Left forelimb (tissue), 1 donor: ENCODE measurements around the gene CPNE7.
"Not testable (repeated sequence)": the region's sequence is repeated elsewhere in the genome, so short reads cannot be mapped to it uniquely, and the experiment has no call there.

Experiments
- DNase-seq: peaks from one replicate; pipeline ENCODE4 v3.0.0-alpha.2; 2018; ENCODE audit warnings: low spot score

The CPNE7 gene

DNA sequence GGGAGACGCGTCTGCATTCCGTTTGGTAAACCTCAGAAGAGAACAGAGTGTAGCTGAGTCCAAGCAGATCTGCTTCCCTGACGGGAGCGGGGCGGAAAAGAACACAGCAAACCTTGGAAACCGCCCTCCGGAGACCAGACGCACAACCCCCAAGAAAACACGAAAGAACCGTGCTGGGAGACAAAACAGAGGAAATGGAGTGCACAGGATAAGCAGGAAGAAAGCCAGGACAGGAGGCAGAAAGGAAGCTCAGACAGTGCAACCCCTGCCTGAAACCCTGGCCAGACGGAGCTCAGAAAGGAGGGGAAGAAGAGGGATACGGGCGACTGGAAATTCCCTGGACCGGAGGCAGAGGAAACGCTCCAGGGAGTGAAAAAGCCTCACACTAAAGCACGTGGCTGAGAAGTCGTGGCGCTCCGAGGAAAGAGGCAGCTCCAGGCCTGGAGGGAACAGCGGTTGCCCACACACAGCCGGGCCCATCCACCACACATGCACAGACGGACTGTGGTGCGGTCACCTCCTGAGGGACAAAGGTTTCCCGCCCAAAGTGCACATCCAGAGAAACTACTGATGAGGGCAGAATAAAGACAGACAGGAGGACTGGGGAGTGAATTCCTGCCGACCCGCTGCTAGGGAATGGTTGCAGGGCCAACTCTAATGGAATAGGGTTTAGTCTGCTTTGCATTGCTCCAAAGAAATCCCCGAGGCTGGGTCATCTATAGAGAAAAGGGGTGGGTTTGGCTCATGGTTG is 48.1 kb downstream of the CPNE7 start:
- DNase-seq: no peak

DNA sequence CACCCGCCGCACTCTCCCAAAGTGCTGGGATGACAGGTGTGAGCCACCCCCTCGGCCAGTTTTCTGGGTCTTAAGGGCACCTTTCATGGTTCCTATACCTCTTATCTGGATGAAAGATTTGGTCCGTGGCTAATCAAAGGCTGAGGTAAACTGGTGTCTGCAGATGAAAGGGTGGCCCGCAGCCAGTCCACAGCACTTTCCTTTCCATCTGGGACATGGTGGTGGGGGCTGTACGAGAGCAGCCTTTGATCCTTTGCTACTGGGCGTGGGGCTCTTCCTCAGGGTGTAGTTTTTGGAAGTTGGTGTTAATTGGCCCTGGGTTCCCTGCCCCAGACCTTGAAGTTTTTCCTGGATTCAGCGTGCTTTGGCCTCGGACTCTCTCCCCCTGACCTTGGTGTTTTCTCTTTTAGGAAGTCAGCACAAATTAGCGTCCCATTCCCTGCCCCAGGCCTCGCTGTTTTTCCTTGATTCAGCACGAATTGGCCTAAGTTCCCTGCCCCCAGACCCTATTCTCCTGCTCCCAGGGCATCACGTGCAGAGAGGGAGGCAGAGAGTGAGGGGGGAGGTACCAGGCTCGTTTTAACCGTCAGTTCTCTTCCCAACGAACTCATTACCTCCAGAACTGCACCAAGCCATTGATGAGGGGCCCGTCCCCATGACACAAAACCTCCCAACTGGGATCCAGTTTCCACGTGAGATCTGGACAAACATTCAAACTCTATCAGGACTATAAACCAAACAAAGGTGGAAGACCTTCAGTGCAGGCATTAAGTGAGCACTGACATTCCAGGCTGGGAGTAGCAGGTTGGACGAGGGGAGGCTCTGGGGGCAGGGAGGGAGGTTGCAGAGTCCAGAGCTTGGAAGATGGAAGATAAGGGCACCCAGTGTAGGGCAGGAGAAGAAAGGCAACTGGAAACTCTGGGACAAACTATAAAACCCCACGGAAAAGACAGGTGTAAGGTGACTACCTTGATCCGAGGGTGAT is 49.5 kb downstream of the CPNE7 start:
- DNase-seq: no peak

DNA sequence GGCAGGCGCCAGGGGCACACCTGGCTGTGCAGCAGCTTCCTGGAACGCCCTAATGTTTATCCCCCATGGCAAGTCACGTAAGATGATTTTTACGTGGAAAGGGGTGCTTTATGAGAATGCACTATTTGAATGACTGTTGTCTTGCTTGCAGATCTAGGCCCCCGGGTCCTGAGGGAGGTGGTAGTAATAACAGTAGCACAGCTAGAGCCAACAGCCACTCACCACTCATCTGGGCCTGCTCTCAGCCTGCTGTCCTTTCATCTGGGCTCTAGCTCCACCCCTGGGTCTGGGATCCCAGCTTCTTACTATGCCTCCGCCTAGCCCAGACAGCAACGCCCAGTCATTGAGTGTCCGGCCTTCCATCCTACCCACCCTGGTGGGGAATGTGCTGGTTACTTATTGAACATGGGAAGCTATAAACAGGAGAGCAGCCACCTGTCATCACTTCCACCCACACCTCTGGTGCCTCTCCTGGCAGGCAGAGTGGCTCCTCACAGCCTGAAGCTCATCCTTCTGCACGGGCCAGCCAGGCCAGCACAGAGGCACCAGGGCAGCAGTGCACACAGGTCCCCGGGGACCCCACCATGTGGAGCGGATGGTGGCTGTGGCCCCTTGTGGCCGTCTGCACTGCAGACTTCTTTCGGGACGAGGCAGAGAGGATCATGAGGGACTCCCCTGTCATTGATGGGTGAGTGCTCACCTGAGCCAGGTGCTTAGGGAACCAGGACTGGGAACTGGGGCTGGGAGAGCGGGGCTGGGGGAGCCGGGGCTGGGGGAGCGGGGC is 54.5 kb downstream of the CPNE7 start:
- no peak for DNase-seq

DNA sequence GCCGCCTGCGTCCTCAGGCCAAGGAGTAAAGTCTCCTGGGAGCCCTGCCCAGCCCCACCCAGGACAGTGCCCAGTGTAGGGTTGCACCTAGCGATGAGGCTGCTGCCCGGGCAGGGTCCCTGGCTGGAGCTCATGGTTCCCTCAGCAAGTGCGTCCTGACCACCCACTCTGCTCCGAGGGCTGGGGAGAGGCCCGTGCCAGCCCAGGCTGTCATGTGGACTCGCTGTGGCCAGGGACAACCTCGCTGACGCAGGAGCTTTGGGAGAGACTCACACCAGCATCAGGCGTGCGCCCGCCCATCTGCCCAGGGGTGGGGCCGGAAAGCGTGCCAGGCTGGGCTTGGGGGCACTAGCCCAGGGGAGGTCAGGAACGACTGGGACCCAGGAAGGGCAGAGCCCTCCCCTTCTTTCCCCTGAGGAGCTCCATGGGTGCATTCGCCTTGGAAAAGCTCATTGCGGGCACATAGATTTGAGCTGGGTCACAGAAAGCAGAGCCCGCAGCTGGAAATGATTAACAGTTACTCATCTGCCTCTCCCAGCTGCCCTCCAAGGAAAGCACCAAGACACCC is 57.6 kb downstream of the CPNE7 start:
- DNase-seq: no peak

DNA sequence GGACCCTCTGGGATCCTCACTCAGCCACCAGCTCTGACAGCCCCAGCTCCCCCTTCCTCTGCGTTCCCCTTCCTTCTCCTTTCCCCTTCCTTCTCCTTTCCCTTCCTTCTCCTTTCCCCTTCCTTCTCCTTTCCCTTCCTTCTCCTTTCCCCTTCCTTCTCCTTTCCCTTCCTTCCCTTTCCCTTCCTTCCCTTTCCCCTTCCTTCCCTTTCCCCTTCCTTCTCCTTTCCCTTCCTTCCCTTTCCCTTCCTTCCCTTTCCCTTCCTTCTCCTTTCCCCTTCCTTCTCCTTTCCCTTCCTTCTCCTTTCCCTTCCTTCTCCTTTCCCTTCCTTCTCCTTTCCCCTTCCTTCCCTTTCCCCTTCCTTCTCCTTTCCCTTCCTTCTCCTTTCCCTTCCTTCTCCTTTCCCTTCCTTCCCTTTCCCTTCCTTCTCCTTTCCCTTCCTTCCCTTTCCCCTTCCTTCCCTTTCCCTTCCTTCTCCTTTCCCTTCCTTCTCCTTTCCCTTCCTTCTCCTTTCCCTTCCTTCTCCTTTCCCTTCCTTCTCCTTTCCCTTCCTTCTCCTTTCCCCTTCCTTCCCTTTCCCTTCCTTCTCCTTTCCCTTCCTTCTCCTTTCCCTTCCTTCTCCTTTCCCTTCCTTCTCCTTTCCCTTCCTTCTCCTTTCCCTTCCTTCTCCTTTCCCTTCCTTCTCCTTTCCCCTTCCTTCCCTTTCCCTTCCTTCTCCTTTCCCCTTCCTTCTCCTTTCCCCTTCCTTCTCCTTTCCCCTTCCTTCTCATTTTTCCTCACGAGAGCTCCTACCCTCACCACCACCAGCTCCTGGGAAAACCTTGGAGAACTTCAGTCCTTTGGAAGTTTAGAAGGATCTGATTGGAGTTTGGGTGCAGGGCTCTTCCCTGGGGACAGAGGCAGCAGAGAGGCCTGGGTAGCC is 59.2 kb downstream of the CPNE7 start:
- DNase-seq: not testable (repeated sequence)

DNA sequence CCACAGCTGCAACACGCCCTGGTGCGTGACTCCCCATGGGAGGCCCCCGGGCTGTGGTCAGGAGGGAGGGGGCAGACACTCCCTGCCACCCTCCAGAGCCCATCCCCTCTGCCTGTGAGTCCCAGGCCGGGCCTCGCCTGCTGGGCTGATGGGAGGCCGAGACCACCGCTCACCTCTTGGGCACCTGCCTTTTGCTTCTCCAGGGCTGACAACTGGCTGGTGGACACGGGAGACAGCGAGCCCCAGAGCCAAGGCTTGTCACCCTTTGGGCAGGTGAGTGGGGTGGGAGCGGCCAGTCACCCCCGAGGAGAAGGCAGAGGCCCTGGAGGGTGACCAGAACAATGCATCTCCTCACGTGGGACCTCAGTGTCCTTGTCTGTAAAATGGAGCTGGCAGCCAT is 61.1 kb downstream of the CPNE7 start:
- no peak for DNase-seq

DNA sequence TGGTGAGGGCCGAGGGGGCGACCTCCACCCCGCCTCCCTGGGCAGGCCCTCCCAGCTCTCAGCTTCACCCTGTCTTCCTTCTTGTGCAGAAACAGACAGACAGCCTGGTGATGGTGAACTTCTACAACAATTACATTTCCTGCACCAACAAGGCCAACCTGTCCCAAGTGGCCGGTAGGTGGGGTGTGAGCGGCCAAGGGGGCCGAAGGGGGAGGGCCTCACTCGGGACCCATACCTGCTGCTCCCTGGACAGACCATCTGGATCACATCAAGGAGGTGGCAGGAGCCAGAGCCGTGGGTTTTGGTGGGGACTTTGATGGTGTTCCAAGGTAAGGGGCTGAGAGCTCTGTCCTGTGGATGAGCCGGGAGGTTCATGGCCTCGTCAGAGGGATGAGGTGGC is 61.8 kb downstream of the CPNE7 start:
- no peak for DNase-seq

DNA sequence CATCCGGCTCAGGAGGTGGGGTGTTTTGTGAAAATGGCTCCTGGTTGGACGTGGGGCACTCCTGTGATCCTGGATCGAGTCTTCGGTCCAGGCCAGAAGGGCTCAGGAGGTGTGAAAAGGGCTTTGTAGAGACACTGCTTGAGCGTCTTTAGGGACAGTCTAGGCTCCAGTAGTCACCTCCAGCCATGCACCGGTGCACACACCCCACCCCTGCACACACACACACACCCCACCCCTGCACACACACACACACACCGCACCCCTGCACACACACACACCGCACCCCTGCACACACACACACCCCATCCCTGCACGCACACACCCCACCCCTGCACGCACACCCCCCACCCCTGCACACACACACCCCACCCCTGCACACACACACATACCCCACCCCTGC is 62.9 kb downstream of the CPNE7 start:
- no peak for DNase-seq

DNA sequence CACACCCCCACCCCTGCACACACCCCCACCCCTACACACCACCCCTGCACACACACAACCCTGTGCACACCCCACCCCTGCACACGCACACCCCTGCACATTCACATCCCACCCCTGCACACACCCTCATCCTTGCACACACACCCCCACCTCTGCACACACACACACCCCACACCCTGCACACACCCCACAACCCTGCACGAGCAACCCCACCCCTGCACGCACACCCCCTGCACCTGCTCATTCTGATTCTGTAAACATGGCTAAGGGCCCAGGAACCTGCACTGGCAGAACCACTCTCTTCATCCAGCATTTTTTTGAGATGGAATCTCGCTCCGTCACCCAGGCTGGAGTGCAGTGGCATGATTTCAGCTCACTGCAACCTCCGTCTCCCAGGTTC is 63.8 kb downstream of the CPNE7 start:
- DNase-seq: no peak

DNA sequence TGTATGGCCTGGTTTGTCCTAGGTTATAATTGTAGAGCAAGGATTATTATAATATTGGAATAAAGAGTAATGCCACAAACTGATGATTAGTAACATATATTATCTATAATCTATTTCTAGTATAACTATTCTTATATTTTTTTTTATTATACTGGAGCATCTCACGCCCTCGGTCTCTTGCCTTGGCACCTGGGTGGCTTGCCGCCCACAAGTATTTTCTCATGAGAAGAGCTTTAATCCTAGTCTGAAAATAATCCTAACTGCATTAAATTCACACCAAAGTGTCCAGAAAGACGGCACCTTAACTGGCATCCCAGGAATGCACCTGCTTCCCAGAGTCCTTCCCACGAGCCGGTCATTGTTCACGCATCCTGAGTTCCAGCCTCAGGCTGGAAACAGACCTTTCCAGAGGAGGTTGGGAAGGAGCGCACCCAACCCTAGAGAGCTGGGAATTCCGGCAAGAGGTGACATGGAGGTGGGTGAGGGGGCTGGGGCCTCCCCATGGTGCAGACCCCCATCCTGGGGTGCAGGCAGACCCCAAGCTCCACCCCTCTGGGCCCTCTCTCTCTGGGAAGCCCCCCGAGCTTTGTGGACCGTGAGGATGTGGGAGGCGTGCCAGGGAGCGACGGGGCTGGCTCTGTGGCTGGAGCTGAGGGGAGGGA is 66.0 kb downstream of the CPNE7 start:
- DNase-seq: no peak

DNA sequence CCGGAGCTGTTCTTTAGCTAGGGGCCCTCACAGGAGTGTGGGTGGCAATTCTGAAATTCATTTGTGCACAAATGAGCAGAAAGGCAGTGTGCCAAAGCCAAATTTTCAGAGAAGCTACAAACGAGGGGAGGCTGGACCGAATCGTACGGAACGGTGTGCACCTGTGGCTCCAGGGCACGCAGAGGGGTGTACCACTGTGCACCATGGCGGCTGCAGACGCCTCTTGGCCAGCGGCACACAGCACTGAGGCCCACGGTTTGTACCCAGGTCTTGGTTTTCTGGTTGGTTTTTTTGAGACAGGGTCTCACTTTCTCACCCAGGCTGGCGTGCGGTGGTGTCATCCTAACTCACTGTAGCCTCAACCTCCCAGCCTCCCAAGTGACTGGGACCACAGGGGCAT is 67.0 kb downstream of the CPNE7 start:
- no peak for DNase-seq

DNA sequence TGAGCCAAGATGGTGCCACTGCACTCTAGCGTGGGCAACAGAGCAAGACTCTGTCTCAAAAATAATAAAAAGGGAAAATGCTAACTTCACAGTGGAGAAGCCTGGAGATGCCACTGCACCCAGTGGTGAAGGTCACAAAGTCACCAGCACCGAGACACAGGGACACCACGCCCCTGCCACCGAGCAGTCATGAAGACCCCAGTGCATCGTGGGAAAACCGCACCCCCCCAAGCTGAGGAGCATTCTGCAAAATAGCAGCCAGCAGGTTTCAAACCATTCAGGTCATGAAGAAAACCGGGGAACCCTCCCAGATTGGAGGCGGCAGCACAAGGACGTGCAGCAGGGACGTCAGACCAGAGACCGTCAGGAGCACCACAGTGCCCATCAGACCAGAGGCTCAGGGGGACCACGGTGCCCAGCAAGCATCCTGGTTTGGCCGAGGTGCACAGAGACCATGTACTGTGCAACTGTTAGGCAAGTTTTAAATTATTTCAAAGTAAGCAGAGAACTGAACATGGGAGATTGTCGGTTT is 68.3 kb downstream of the CPNE7 start:
- DNase-seq: no peak

DNA sequence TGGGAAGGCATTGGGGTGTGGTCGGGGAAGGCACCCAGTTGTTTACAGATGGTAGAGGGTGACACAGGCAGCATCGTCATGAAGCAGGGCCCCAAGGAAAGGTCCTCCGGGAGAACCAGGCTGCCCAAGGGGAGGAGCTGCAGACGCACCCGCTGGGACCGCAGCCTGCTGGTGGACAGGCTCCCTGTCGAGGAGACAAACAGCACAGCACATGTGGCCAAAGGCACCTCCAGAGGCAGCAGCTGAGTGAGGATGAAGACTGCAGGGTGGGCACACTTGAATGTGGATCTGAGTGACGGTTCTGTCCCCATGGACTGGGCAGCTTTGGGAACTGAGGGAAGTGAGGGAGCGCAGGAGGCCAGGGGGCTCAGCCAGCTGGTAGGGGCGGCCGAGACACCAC is 69.6 kb downstream of the CPNE7 start:
- DNase-seq: no peak

DNA sequence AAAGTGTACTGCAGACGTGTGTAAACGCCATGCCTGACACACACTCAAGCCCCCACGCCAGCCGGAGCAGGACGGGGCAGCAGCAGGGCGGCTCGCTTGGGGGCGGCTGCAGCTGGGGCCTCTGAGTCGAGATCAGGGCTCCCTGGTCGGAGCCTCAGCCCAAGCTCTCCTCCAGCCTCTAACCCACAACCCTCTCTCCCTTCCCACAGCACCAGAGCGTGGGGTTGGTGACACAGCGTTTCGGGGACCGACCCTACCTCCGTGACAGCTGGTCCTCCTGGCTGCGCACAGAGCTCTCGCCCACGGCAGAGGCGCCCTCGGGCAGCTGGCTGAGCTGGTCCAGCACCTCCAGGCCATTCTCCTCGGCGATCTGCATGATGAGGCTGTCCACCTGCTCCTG is 70.7 kb downstream of the CPNE7 start:
- no peak for DNase-seq
